Measurements from ENCODE around the gene RGL2.

DNA sequence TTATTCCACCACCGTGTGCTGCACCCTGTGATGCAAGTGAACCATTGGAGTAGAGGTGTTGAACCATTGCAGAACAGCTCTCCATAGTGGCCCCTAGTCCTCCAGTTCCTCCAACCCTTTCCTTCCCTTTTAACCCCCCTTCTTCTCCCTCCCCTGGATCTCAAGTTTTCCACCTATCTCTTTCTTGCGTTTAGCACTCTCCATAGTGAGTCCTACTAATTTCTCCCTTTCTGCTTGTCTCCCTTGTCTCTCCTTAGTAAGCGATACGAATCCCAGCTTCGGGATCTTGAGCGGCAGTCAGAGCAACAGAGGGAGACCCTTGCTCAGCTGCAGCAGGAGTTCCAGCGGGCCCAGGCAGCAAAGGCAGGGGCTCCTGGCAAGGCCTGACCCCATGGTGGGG is 8.3 kb downstream of the RGL2 start:
- TF ChIP-seq CTCF (IDR thresholded peaks at IDR 0.05): no peak
- no peak for TF ChIP-seq EP300 (IDR thresholded peaks at IDR 0.05)
- no peak for TF ChIP-seq POLR2A (IDR thresholded peaks at IDR 0.05)
